ENCODE measurements around the gene FYTTD1.
A peak's percentile ranks its signal among the peaks of the same experiment; 100 is the strongest.
"Not testable (repeated sequence)": the region's sequence is repeated elsewhere in the genome, so short reads cannot be mapped to it uniquely, and the experiment has no call there.

Gene FYTTD1, protein sequence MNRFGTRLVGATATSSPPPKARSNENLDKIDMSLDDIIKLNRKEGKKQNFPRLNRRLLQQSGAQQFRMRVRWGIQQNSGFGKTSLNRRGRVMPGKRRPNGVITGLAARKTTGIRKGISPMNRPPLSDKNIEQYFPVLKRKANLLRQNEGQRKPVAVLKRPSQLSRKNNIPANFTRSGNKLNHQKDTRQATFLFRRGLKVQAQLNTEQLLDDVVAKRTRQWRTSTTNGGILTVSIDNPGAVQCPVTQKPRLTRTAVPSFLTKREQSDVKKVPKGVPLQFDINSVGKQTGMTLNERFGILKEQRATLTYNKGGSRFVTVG

DNA sequence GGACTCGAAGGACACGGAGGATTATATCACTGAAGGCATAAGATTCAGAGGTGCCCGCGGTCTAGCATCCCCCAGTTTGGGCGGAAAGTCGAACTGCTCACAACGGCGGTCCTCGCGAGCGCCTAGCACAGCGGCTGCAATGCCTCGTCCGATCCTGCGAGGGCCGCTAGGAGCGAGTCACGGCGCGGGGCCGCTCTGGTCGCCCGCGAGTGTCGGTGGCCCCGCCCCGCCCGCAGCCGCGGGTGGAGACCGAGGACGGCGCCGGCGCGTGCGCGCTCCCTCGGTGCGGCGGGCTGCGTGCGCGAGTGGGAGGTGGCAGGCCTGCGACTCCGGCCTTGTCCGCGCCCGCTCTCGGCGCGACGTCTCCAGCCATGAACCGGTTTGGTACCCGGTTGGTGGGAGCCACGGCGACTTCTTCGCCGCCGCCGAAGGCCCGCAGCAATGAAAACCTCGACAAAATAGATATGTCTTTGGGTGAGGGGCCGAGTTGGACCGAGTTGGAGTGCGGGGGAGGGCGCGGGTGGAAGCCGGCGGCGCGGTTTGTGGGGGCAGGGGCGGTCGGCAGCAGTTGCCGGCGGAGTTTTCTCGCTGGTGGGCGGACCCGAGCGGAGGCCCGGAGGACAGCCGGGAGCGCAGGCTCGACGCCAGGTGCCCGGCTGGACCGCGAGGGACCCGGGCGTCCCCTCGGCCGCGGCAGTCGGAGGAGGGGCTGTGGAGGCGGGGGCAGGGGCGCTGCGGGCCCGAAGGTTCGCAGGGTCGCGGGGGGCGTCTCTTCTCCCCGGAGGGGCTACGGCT lies at the start of gene FYTTD1:
Gene FYTTD1, plus strand, starts transcription at position 283 of the 795 bp plus-strand sequence. Its CDS starts 89 bp downstream, at position 372.
- DNase-seq, result peak; percentile 83

GRCh38 chr3:197700095-197700494 lies 49.6 kb upstream of the FYTTD1 start:
- no peak for DNase-seq

DNA sequence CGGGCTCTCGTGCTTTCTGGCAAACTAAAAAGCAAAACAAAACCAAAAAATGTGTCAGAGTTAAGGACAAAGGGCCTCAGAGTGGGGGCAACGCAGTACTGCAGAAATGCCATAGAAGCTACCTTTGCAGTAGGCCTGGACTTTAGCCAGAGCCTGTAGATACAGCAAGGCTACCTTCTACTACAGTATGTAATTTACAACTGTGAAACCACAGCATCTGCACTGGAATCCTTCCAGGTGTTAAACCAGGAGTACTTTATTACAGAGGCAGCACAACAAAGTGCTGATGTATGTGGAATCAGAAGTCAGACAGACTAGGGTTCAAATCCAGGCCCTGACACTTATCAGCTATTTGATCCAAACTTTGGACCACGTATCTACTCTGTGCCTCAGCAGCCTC lies 47.8 kb upstream of the FYTTD1 start:
- DNase-seq, result no peak

DNA sequence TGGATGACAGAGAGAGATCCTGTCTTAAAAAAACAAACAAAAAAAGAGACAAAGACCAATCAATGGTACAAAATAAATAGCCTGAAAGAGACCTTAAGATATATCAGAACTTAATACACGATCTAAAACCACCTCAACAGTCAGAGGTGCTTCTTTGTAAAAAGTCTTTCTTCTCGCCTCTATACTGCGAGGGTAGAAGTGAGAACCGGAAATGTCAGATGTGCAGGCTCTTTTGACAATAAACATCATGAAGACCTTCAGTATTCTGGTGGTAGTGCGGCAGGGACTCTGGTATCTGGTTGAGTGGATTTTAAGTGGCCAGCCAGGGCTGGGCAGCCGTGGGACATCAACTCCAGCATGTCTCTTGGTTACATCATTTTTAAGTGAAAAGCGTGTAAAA lies 43.0 kb upstream of the FYTTD1 start:
- no peak for DNase-seq

GRCh38 chr3:197709135-197709534 lies 40.5 kb upstream of the FYTTD1 start:
- DNase-seq, result no peak

DNA sequence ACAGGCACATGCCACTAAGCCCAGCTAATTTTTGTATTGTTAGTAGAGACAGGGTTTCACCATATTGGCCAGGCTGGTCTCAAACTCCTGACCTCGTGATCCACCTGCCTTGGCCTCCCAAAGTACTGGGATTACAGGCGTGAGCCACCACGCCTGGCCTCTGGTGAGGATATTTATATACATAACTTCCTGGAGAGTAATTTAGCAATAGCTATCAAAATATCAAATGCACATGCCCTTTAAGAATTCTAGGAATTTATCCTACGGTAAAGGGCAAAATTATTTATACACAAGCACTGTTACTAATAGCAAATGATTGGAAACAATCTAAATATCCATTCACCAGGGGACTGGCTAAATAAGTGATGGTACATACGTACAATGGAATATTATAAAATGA lies 38.7 kb upstream of the FYTTD1 start:
- not testable (repeated sequence) for DNase-seq

DNA sequence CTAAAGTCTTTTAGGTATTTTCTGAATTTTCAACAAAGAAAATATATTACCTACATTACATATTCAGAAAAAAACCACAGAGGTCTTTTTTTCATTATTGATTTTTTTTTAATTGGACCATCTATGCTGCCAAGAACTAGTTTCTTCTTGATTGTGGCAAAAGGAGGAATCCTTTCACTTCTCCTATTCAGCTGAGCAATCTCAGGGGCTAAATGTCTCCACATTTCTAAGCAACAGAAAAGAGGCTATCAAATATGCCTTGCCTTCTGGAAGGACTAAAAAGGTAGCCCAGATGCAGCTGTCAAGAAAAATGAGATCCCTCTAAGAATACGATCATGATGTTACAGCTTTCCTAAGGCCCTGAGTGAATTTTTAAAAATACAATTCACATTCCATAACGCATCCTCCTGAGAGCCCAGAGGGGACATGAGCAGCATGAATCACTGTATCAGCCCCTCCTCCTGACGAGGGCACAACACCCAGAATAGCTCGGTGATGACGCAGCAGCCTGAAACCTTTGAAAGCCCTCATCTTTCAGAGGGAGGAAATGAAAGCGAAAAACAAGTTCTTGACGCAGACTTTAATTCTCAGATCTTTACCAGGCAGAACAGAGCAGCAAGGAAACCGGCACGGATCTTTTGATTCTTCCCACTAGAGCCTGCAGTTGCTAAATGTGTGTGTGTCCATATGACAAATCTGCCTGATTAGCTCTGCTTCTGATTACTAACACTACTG lies 37.5 kb upstream of the FYTTD1 start:
- DNase-seq, result peak; percentile 78

GRCh38 chr3:197713477-197713822 lies 36.2 kb upstream of the FYTTD1 start:
- no peak for DNase-seq

DNA sequence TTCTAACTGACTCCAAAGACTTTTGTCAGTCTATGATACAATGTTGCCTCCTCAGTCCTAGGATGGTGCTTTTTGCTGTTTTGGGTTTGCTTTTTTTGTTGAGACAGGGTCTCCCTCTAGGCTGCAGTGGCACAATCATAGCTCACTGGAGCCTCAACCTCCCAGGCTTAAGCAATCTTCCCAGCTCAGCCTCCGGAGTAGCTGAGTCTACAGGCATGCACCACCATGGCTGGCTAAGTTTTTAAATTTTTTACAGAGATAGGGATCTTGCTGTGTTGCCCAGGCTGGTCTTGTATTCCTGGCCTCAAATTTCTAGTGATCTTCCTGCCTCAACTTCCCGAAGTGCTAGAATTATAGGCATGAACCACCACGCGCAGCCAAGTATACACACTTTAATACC lies 35.4 kb upstream of the FYTTD1 start:
- no peak for DNase-seq

- no peak for DNase-seq
Observed at GRCh38 chr3:197718891-197719290, 30.8 kb upstream of the FYTTD1 start.

- DNase-seq, result no peak
Observed at GRCh38 chr3:197720694-197721093, 29.0 kb upstream of the FYTTD1 start.

GRCh38 chr3:197722734-197723133 lies 26.9 kb upstream of the FYTTD1 start:
- DNase-seq, result no peak

DNA sequence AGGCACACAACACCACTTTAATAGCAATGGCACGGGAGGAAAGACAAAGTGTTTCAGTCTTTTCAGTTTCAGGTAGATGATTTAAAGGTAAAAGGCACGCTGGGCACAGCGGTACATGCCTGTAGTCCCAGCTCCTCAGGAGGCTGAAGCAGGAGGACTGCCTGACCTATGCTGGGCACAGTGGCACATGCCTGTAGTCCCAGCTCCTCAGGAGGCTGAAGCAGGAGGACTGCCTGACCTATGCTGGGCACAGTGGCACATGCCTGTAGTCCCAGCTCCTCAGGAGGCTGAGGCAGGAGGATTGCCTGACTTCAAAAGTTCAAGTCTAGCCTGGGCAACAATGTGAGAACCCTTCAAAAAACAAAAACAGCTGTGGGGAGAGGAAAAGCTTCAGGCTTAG lies 21.8 kb upstream of the FYTTD1 start:
- DNase-seq, result not testable (repeated sequence)

- DNase-seq, result no peak
Observed at GRCh38 chr3:197728487-197728886, 21.2 kb upstream of the FYTTD1 start.

DNA sequence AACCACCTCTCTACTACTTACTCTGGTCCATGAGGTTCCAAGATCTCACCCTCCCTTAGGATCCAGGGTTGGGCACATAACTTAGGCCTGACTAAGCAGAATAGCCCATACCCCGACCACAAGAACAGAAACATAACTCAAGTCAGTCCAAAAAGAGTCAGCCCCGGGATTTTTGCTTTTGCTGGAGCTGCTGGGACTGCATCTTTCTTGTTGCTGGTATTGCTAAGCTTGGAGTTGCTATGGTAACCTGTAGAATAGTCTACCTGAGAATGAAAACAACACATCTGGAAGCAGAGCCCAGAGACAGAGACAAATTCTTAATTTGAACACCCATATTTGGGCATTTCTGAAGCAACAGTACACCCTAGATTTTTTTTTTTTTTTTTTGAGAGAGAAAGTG lies 19.5 kb upstream of the FYTTD1 start:
- no peak for DNase-seq

- not testable (repeated sequence) for DNase-seq
Observed at GRCh38 chr3:197730770-197731169, 18.9 kb upstream of the FYTTD1 start.

- not testable (repeated sequence) for DNase-seq
Observed at GRCh38 chr3:197731483-197731882, 18.2 kb upstream of the FYTTD1 start.

DNA sequence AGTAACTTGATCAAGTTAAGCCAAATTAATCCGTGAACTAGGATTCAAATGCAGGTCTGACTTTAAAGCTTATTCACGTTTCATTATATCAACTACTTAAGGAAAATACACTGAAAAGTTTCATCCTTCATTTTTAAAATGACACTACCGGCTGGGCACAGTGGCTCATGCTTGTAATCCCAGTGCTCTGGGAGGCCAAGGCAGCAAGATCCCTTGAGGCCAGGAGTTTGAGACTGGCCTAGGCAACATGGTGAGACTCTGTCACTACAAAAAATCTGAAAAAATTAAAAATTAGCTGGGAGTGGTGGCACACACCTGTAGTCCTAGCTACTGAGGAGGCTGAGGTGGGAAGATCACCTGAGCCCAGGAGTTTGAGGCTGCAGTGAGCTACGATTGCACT lies 16.6 kb upstream of the FYTTD1 start:
- no peak for DNase-seq

DNA sequence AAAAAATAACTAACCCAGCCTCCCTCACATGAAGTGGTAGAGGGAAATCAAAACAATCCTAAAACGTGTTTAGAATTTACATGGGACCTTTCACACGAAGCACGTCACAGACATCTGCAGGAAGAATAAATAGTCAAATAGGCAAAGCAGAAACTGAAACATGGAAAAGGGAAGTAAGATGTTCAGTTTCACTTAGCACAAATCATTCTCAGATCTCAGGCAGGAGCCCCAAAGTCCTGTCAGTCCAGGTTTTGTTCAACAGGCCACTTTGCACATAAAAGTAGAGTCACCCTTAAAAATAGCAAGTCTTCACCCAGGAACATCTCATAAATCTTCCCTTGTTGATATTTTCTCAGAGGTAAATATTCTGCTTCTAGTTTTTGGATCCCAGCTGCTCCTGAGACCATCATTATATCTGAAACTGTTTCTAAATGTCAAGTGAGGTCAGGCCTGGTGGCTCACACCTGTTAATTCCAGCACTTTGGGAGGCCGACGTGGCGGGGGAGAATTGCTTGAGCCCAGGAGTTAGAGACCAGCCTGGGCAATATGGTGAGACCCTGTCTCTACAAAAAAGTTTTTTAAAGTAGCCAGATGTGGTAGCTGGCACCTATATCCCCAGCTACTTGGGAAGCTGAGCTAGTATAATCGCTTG lies 14.9 kb upstream of the FYTTD1 start:
- DNase-seq, result no peak

DNA sequence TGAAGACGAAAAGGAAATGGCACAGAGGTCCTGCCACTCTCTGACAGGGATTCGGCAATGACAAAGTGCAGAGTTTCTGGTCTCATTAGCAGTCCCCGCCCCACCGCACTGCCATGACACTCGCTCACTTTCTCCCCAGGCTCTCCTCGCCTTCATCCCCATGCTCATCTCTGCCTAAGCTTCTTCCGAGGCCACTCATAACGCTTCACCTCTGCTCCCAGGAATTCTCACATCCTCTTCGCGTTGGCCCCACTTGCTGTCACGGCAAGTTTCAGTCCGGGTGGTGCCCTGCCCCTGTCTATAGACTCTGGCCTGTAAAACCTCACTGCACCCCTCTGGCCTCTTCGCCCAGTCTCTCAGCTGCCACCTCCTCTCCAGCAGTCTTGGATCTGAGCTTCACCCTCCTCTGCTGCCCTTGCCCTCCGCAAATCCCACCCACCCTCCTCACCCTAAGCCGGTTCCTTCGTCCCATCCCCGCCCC lies 13.6 kb upstream of the FYTTD1 start:
- DNase-seq, result peak; percentile 19

DNA sequence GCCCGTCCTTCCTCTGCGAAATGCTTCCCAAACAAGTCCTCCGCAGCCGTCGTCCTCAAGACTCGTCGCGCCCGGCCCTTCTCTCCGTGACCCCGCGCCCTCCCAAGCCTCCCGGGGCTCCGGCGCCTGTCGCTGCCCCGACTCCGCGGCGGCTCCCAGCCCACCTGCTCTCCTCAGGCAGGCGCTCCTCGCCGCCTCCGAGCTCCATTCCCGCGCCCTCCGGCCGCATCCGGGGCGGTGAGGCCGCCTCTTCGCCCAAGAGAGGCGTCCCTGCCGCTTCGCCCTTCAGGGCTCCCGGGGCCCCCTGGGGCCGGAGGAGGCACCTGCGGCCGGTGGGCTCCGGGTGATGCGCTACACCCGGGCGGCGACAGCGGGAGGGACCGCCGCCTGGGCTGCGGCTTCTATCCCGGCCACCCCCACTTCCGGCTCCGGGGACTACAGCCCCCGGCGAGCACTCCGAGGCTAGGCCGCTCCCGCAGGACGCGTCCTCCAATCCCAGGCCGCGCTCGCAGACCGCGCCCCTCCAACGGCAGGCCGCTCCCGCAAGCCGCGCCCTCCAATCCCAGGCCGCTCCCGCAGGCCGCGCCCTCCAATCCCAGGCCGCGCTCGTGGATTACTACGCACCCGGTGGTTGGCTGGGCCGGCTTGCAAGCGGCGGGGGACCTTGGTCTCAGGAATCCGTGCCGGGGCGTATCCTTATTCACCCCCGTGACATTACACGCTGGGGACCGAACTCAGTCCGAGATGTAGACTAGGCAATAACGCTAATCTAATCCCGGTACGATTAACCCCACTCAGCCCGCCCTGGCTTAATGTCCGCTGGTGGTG lies 13.0 kb upstream of the FYTTD1 start, which contains the start of gene RUBCN:
Gene RUBCN, minus strand, starts transcription at position 414 of the 828 bp plus-strand sequence. Its CDS starts 185 bp downstream, at position 229.
- DNase-seq, result peak; percentile 83

- no peak for DNase-seq
Observed at GRCh38 chr3:197737319-197737649, 12.4 kb upstream of the FYTTD1 start.
